Cardiac fibroblast (primary cell): ENCODE data around the gene FGF9.

Experiments
- DNase-seq, 2 donors: peaks; one replicate each; pipeline versions ENCODE4 v3.0.0 to v3.0.0-alpha.2; 2010; ENCODE audit warnings: low read depth in 2 of 2
- H3K4me3 ChIP-seq, 2 donors: replicated peaks in 1 of 2; 1 replicate in 1 of 2; 2 replicates in 1 of 2; pipeline ENCODE4 v1.5.1; 2011; ENCODE audit warnings: low read depth in 2 of 2, low read length in 2 of 2, mild to moderate bottlenecking in 2 of 2, moderate library complexity in 1 of 2
- CTCF ChIP-seq: IDR thresholded peaks from one replicate; pipeline ENCODE4 v1.5.1; 2011; ENCODE audit warnings: low read depth, mild to moderate bottlenecking, low read length, inconsistent platforms

The FGF9 gene

GRCh38 chr13:21668732-21669275 lies 2.1 kb upstream of the FGF9 start:
- H3K4me3 ChIP-seq: peak overlapping the region; percentile 34 to 39
- DNase-seq: no peak

GRCh38 chr13:21670006-21670882 lies 629 bp upstream of the FGF9 start:
- TF ChIP-seq CTCF: peak; percentile 6
- DNase-seq: peak; percentile 51 to 58
- H3K4me3 ChIP-seq: peak overlapping the region; percentile 53 to 56

More at GRCh38 chr13:21668732-21669275, 2.1 kb upstream of the FGF9 start:
- no peak for TF ChIP-seq CTCF

GRCh38 chr13:21671620-21672286 lies 880 bp downstream of the FGF9 start:
- DNase-seq: peak in 1 of 2 donors; percentile 5
- no peak overlapping the region for H3K4me3 ChIP-seq
- no peak for TF ChIP-seq CTCF

- TF ChIP-seq CTCF: no peak
- no peak for DNase-seq
- H3K4me3 ChIP-seq: no peak overlapping the region
Observed at GRCh38 chr13:21672287-21672680, 1.4 kb downstream of the FGF9 start.

GRCh38 chr13:21672796-21673538 lies 2.1 kb downstream of the FGF9 start:
- no peak overlapping the region for H3K4me3 ChIP-seq
- TF ChIP-seq CTCF: no peak
- no peak for DNase-seq

- no peak for DNase-seq
- TF ChIP-seq CTCF: no peak
- H3K4me3 ChIP-seq: no peak overlapping the region
Observed at GRCh38 chr13:21673539-21673788, 2.6 kb downstream of the FGF9 start.
